Amniotic stem cell (primary cell): ENCODE data around the gene DKK1.
"Not testable (repeated sequence)": the region's sequence is repeated elsewhere in the genome, so short reads cannot be mapped to it uniquely, and the experiment has no call there.

Experiments
- DNase-seq: peaks from one replicate; lab custom pipeline; 2025; lab: John Stamatoyannopoulos, UW

Gene DKK1

GRCh38 chr10:52318136-52318701 is 4.1 kb downstream of the DKK1 start:
- DNase-seq: no peak

- DNase-seq: peak; percentile 86
These were observed 4.9 kb downstream of the DKK1 start for GRCh38 chr10:52318822-52319464.

DNA sequence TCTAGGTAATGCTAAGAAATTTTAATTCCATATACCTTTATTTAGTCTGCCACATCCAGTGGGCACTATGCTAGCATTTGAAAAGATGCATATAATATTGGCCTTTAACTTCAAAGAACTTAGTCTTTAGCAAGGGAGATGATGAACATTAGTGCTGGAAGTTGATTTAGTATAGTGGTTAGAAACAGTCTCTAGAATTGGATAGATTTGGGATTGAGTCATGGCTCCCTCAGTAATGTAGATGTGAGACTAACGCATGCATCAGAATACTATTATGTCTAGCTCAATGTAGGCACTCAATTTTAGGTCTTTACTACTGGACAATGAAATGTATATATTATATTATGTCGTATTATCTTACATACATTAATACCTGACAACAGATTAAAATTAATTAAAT is 5.8 kb downstream of the DKK1 start:
- no peak for DNase-seq

- no peak for DNase-seq
These were observed 8.2 kb downstream of the DKK1 start for GRCh38 chr10:52322323-52322722.

- no peak for DNase-seq
These were observed 8.9 kb downstream of the DKK1 start for GRCh38 chr10:52322936-52323335.

GRCh38 chr10:52326382-52326781 is 12.3 kb downstream of the DKK1 start:
- DNase-seq: no peak

DNA sequence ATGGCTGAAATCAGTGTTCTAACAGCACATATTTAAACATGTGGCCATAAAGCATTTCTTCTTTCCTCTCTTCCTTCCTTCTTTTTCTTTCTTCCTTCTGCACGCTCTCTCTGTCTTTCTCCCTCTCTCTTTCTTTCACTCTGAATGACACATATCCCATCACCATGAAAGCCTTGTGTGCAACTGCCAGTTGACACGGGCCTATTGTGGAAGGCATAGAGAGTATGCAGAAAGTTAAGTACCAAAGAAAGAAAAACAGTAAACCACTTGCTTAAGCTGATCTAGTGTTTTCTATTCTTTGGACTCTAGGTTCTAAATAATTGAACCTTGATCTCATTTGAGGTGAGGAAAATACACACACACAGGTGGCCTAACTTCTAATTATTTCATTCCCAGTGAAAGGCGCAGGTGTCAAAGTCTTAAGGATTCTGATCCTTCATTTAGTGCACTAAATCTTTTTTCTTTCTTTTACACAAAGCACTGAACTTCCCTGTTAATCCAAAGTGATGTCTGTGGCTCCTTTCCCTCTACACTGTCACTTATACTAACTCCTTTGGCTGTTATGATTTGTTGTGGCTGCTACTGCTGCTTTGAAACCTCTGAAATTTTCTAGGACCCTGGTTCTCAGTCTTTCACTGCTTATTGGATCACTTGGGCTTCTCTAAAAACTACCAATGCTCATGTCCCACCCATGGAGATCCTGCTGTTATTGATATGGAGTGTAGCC is 17.7 kb downstream of the DKK1 start:
- no peak for DNase-seq

DNA sequence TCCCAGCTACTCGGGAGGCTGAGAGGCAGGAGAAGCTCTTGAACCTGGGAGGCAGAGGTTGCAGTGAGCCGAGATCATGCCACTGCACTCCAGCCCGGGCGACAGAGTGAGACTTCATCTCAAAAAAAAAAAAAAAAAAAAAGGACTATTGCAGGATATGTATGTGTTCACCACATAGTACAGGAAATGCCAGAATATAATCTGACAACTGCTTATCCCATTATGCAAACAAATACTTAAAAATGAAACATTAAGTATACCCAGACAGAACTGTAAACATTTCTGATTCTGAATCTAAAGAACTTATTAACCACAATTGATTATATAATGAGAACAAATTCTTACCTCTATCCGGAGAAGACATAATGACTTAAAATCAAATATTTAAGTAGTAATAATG is 18.7 kb downstream of the DKK1 start:
- no peak for DNase-seq

DNA sequence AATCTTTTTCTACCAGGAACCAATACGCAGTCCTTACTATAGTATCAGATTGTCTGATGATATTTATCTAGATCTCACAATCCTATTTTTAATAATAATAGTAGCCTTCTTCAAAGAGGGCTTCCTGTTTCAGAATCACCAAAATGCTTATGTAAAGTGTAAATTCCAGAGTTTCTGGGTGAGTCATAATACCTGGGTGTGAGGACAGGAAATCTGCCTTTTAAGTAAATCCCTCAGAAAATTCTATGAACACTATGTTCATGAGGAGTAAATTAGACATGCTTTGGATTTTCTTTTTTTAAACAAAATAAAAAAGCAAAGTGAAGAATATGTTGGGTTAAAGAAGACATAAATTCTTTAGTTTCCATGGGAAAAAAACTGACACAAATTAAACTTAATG is 20.5 kb downstream of the DKK1 start:
- no peak for DNase-seq

DNA sequence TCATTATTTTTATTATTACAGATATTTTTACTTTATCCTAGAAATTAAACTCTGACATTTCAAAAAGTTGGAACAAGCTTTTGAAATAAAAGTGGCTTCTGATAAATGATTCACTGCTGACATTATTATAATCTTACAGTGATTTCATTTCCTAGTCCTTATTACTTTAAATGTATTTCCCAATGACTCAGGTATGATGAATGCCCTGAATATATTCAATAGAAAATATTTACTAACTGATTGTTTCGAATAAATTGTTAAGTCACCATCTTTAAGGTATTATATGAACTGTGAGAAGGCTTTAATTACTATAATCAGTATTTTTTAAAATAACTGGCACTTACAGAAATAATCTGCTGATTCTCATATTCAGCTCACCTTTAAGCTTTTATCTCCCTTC is 21.6 kb downstream of the DKK1 start:
- DNase-seq: no peak

DNA sequence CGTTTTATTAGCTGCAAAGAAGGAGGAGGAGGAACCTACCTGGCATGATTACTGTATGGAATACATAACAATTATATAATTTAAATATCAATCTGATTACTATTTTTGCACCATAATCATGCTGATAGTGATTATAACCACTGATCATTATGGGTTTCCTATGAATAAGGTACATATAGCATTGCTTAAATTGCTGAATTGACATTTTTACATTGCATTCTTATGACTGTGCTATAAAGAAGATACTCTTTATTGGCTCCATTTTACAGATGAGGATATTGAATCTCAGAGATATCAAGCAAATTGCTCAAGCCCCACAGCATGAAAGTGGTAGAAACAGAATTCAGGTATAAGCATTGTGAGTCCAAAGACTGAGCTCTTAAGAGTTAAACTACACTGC is 23.1 kb downstream of the DKK1 start:
- DNase-seq: no peak

DNA sequence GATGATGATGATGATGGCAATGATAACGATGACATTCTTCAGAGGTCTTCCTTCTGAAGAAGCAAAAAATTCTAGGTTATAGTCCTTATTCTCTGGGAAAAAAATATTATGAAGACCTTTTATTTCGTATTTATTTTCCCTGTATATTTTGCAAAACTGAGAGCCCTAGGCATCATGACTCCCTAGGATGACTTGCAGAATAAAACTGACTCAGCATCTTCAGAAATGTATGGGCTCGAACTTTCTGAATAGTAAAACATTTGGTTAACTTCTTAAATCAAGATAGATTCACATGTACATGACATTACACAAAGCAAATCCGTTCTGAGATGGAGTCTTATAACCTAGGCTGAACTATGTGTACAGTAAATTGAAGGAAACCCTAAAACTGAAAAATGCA is 29.4 kb downstream of the DKK1 start:
- no peak for DNase-seq

- DNase-seq: no peak
These were observed 32.6 kb downstream of the DKK1 start for GRCh38 chr10:52346394-52347326.

GRCh38 chr10:52347327-52347667 is 33.2 kb downstream of the DKK1 start:
- no peak for DNase-seq

GRCh38 chr10:52348037-52348564 is 34.0 kb downstream of the DKK1 start:
- DNase-seq: no peak

- DNase-seq: peak; percentile 53
These were observed 37.8 kb downstream of the DKK1 start for GRCh38 chr10:52351914-52352330.

DNA sequence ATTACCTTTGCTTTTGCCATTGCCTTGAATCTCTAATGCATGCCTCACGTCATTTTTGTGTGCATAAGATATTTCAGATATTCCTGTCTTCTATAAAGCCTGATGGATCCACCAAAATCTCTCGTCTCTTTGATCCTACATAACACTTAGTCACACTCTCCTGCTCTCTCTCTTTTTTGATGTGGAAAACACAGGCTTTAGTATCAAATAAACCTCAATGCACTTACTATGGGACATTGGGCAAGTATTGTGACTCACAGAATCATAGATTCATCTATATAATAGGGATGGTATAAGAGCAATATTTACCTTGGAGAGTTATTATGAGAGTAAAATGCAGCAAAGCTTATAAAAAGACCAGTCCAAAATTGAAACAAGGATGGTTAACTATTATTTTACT is 39.1 kb downstream of the DKK1 start:
- DNase-seq: no peak

- no peak for DNase-seq
These were observed 39.9 kb downstream of the DKK1 start for GRCh38 chr10:52353960-52354394.

GRCh38 chr10:52357971-52358370 is 43.9 kb downstream of the DKK1 start:
- no peak for DNase-seq

DNA sequence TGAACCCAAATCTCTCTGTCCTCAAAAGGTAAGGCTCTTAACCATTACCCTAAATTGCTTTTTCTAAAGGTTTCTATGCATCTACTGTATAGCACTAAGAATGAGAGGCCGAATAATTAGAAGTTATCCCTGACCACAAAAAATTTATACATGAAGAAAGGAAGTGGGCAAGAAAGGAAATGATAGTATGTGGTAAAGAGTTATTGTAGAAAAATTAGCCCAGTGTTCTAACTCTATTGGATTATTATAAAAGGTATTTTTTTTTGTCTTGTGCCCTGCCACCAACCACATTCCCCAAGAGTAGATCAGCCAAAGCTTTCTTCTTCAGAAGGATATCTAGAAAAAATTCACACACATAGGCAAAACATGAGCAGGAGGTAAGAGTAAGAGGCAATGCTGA is 45.4 kb downstream of the DKK1 start:
- DNase-seq: no peak

DNA sequence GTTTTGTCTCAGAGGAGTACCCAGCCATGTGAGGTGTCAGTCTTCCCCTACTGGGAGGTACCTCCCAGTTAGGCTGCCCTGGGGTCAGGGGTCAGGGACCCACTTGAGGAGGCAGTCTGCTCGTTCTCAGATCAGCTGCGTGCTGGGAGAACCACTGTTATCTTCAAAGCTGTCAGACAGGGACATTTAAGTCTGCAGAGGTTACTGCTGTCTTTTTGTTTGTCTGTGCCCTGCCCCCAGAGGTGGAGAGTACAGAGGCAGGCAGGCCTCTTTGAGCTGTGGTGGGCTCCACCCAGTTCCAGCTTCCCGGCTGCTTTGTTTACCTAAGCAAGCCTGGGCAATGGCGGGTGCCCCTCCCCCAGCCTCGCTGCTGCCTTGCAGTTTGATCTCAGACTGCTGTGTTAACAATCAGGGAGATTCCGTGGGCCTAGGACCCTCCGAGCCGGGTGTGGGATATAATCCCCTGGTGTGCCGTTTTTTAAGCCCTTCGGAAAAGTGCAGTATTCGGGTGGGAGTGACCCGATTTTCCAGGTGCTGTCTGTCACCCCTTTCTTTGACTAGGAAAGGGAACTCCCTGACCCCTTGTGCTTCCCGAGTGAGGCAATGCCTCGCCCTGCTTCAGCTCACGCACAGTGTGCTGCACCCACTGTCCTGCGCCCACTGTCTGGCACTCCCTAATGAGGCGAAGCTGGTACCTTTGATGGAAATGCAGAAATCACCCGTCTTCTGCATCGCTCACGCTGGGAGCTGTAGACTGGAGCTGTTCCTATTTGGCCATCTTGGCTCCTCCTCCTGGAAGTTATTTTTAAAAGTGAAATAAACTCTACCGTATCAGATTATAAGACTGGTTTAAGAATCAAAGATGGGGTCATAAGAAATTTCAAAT is 51.7 kb downstream of the DKK1 start:
- DNase-seq: not testable (repeated sequence)
